ENCODE data around the gene ABCG2. TPM values are rescaled to one million over a fixed set of nuclear protein-coding genes. Genes with fewer than 3 reads are reported as not detected.
"Not testable (repeated sequence)": the region's sequence is repeated elsewhere in the genome, so short reads cannot be mapped to it uniquely, and the experiment has no call there.

The ABCG2 gene
- total RNA-seq, 5 donors from 2014 or later (not counting 1 experiment from before 2014, with no cell fraction given): 0.35 to 1.1 (median 0.44) TPM; not detected in 1

DNA sequence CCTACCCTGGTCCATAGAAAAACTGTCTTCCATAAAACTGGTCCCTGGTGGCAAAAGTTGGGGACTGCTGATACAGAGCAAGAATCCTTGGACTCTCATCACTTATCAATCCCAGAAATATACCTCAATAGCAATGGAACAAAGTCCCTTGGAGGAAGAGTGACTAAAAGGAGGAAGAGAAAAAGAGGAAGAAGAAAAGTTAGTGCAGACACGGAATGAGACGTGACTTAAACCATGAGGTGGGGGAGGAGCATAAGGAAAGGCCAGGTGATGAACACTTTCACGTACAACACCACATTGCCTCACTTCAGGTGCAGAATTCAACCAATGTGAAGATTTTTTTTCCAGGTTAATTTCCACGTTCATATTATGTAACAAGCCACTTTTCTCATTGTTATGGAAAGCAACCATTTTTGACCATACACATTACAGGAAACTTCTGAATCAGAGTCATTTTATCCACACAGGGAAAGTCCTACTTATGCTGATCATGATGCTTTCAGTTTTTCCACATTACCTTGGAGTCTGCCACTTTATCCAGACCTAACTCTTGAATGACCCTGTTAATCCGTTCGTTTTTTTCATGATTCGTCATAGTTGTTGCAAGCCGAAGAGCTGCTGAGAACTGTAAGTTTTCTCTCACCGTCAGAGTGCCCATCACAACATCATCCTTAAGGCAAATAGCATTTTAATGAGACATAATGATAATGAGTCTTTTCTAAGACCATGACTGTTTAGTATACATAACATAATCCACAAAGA lies 27.7 kb downstream of the ABCG2 start:
- WGBS (ENCODE audit: insufficient coverage): 82% methylated on average over 3 of the region's 9 CpGs
- Histone ChIP-seq H3K4me3 (ENCODE audit: control insufficient read depth in 1 of 2, extremely low read depth in 1 of 2, low read length in 1 of 2) (no peak overlapping the region), H3K9me3 (no peaks in the 10 kb centered on the region), H3K36me3 (ENCODE audit: control insufficient read depth in 2 of 2, extremely low read depth in 1 of 2, insufficient read depth in 1 of 2, low read length in 1 of 2) (no peaks in the 10 kb centered on the region), H3K27me3 (replicated peaks in 1 of 2; ENCODE audit: control insufficient read depth in 2 of 2, extremely low read depth in 1 of 2, insufficient read depth in 2 of 2, low read length in 1 of 2) (no peaks in the 10 kb centered on the region), H3K4me1 (ENCODE audit: control insufficient read depth in 1 of 2, extremely low read depth in 1 of 2, insufficient read depth in 2 of 2, low read length in 2 of 2) (no peaks in the 10 kb centered on the region), H3K27ac (ENCODE audit: low read length) (no peak overlapping the region)
- Mint-ChIP-seq H3K27ac (no peak overlapping the region), H3K4me1 (no peaks in the 10 kb centered on the region), H3K27me3 (peaks cover 0 to 2% of the 10 kb centered on the region in 2 donors), H3K9me3 (no peaks in the 10 kb centered on the region), H3K36me3 (no peaks in the 10 kb centered on the region), H3K4me3 (no peak overlapping the region)
- ChIA-PET POLR2A (no interaction called here), CTCF (no interaction called here)
- DNase-seq (no peak), ATAC-seq (replicated peaks in 1 of 4) (no peak)

GRCh38 chr4:88130003-88130402 lies 28.4 kb downstream of the ABCG2 start:
- ChIA-PET POLR2A (no interaction called here), CTCF (no interaction called here)
- H3K27ac Mint-ChIP-seq: no peak overlapping the region
- ATAC-seq (replicated peaks in 1 of 4): no peak
- Histone ChIP-seq H3K27me3 (replicated peaks in 1 of 2; ENCODE audit: control insufficient read depth in 2 of 2, extremely low read depth in 1 of 2, insufficient read depth in 2 of 2, low read length in 1 of 2) (no peaks in the 10 kb centered on the region), H3K4me1 (ENCODE audit: control insufficient read depth in 1 of 2, extremely low read depth in 1 of 2, insufficient read depth in 2 of 2, low read length in 2 of 2) (no peaks in the 10 kb centered on the region), H3K4me3 (ENCODE audit: control insufficient read depth in 1 of 2, extremely low read depth in 1 of 2, low read length in 1 of 2) (no peak overlapping the region), H3K9me3 (no peaks in the 10 kb centered on the region), H3K27ac (ENCODE audit: low read length) (no peak overlapping the region), H3K36me3 (ENCODE audit: control insufficient read depth in 2 of 2, extremely low read depth in 1 of 2, insufficient read depth in 1 of 2, low read length in 1 of 2) (no peaks in the 10 kb centered on the region)
- DNase-seq: no peak
- no peaks in the 10 kb centered on the region for H3K9me3 Mint-ChIP-seq
- no peaks in the 10 kb centered on the region for H3K36me3 Mint-ChIP-seq
- no peak overlapping the region for H3K4me3 Mint-ChIP-seq
- no peaks in the 10 kb centered on the region for H3K4me1 Mint-ChIP-seq
- 100% methylated on average over 2 of the region's 5 CpGs for WGBS (ENCODE audit: insufficient coverage)
- H3K27me3 Mint-ChIP-seq: peaks cover 0 to 2% of the 10 kb centered on the region in 2 donors

- 76% methylated on average over 3 of the region's 5 CpGs for WGBS (ENCODE audit: insufficient coverage)
- not testable (repeated sequence) for H3K27ac ChIP-seq (ENCODE audit: low read length); H3K9me3 ChIP-seq; H3K36me3 ChIP-seq (ENCODE audit: control insufficient read depth in 2 of 2, extremely low read depth in 1 of 2, insufficient read depth in 1 of 2, low read length in 1 of 2); DNase-seq; H3K4me3 ChIP-seq (ENCODE audit: control insufficient read depth in 1 of 2, extremely low read depth in 1 of 2, low read length in 1 of 2); H3K27me3 Mint-ChIP-seq; H3K4me1 Mint-ChIP-seq; ATAC-seq (replicated peaks in 1 of 4); H3K4me3 Mint-ChIP-seq; H3K27ac Mint-ChIP-seq; H3K4me1 ChIP-seq (ENCODE audit: control insufficient read depth in 1 of 2, extremely low read depth in 1 of 2, insufficient read depth in 2 of 2, low read length in 2 of 2); H3K27me3 ChIP-seq (replicated peaks in 1 of 2; ENCODE audit: control insufficient read depth in 2 of 2, extremely low read depth in 1 of 2, insufficient read depth in 2 of 2, low read length in 1 of 2)
- H3K9me3 Mint-ChIP-seq: peaks cover 21 to 30% (median 27%) of the 10 kb centered on the region in 3 donors
- ChIA-PET POLR2A (interaction anchor here in 1 of 2 donors (0.6 kb wide), 1 partner anchor 288 kb away, joined by 3 read pairs; no protein-coding TSS in a partner anchor), CTCF (interaction anchor here in 1 of 2 donors (1.6 kb wide), 1 partner anchor 14 kb away, joined by 4 read pairs; no protein-coding TSS in a partner anchor)
- peaks cover 20% of the 10 kb centered on the region for H3K36me3 Mint-ChIP-seq
Observed at GRCh38 chr4:88122260-88122659, 36.2 kb downstream of the ABCG2 start.

DNA sequence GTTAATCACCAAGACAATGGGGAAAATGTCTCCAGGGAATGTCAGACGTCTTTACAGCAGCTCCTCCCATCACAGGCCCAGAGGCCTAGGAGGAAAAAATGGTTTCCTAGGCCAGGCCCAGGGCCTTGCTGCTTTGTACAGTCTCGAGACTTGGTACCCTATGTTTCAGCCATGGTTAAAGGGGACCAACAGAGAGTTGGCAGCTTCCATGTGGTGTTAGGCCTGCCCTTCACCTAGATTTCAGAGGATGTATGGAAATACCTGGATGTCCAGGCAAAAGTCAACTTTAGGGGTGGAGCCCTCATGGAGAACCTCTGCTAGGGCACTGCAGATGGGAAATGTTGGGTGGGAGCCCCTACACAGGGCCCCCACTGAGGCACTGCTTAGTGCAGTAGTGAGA lies 38.5 kb downstream of the ABCG2 start:
- no peaks in the 10 kb centered on the region for H3K9me3 ChIP-seq
- DNase-seq: no peak
- no peaks in the 10 kb centered on the region for H3K36me3 ChIP-seq (ENCODE audit: control insufficient read depth in 2 of 2, extremely low read depth in 1 of 2, insufficient read depth in 1 of 2, low read length in 1 of 2)
- H3K27ac ChIP-seq (ENCODE audit: low read length): no peak overlapping the region
- no peaks in the 10 kb centered on the region for H3K4me1 ChIP-seq (ENCODE audit: control insufficient read depth in 1 of 2, extremely low read depth in 1 of 2, insufficient read depth in 2 of 2, low read length in 2 of 2)
- ATAC-seq (replicated peaks in 1 of 4): no peak
- H3K36me3 Mint-ChIP-seq: peaks cover 20% of the 10 kb centered on the region
- H3K4me1 Mint-ChIP-seq: no peaks in the 10 kb centered on the region
- H3K27ac Mint-ChIP-seq: no peak overlapping the region
- 72% methylated on average over 2 of the region's 2 CpGs for WGBS (ENCODE audit: insufficient coverage)
- H3K4me3 Mint-ChIP-seq: no peak overlapping the region
- H3K9me3 Mint-ChIP-seq: peaks cover 21 to 30% (median 27%) of the 10 kb centered on the region in 3 donors
- H3K27me3 Mint-ChIP-seq: peaks cover 3 to 8% of the 10 kb centered on the region in 2 donors
- CTCF ChIA-PET: no interaction called here
- H3K4me3 ChIP-seq (ENCODE audit: control insufficient read depth in 1 of 2, extremely low read depth in 1 of 2, low read length in 1 of 2): no peak overlapping the region
- POLR2A ChIA-PET: no interaction called here
- peaks cover 0 to 5% of the 10 kb centered on the region in 2 experiments for H3K27me3 ChIP-seq (replicated peaks in 1 of 2; ENCODE audit: control insufficient read depth in 2 of 2, extremely low read depth in 1 of 2, insufficient read depth in 2 of 2, low read length in 1 of 2)

GRCh38 chr4:88115587-88115986 lies 42.9 kb downstream of the ABCG2 start:
- Histone ChIP-seq H3K4me3 (ENCODE audit: control insufficient read depth in 1 of 2, extremely low read depth in 1 of 2, low read length in 1 of 2) (no peak overlapping the region), H3K27me3 (replicated peaks in 1 of 2; ENCODE audit: control insufficient read depth in 2 of 2, extremely low read depth in 1 of 2, insufficient read depth in 2 of 2, low read length in 1 of 2) (no peaks in the 10 kb centered on the region), H3K36me3 (ENCODE audit: control insufficient read depth in 2 of 2, extremely low read depth in 1 of 2, insufficient read depth in 1 of 2, low read length in 1 of 2) (no peaks in the 10 kb centered on the region), H3K27ac (ENCODE audit: low read length) (no peak overlapping the region), H3K9me3 (no peaks in the 10 kb centered on the region), H3K4me1 (ENCODE audit: control insufficient read depth in 1 of 2, extremely low read depth in 1 of 2, insufficient read depth in 2 of 2, low read length in 2 of 2) (no peaks in the 10 kb centered on the region)
- DNase-seq (no peak), ATAC-seq (replicated peaks in 1 of 4) (no peak)
- no peak overlapping the region for H3K27ac Mint-ChIP-seq
- H3K27me3 Mint-ChIP-seq: no peaks in the 10 kb centered on the region
- no peak overlapping the region for H3K4me3 Mint-ChIP-seq
- no peaks in the 10 kb centered on the region for H3K4me1 Mint-ChIP-seq
- POLR2A ChIA-PET: no interaction called here
- CTCF ChIA-PET: no interaction called here
- WGBS (ENCODE audit: insufficient coverage): 71% methylated on average over 3 of the region's 5 CpGs
- peaks cover 10 to 20% (median 18%) of the 10 kb centered on the region in 3 donors for H3K9me3 Mint-ChIP-seq
- H3K36me3 Mint-ChIP-seq: peaks cover 12% of the 10 kb centered on the region

DNA sequence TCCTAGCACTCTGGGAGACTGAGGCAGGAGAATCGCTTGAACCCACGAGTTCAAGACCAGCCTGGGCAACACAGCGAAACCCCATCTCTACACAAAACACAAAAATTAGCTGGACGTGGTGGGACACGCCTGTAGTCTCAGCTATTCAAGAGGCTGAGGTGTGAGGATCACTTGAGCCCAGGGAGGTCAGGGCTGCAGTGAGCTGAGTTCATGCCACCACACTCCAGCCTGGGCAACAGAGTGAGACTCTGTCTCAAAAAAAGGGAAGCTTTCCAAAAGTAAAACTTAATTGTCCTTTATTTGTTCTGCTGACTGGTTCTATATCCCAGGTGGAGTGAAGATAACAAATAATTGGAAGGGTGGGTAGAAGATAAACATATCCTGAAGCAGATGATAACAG lies 45.6 kb downstream of the ABCG2 start:
- ATAC-seq (replicated peaks in 1 of 4) (no peak), DNase-seq (no peak)
- POLR2A ChIA-PET: no interaction called here
- Mint-ChIP-seq H3K4me3 (no peak overlapping the region), H3K36me3 (no peaks in the 10 kb centered on the region), H3K27me3 (no peaks in the 10 kb centered on the region), H3K4me1 (no peaks in the 10 kb centered on the region), H3K27ac (no peak overlapping the region), H3K9me3 (no peaks in the 10 kb centered on the region)
- WGBS (ENCODE audit: insufficient coverage): 100% methylated on average over 1 of the region's 5 CpGs
- Histone ChIP-seq H3K9me3 (no peaks in the 10 kb centered on the region), H3K27me3 (replicated peaks in 1 of 2; ENCODE audit: control insufficient read depth in 2 of 2, extremely low read depth in 1 of 2, insufficient read depth in 2 of 2, low read length in 1 of 2) (no peaks in the 10 kb centered on the region), H3K4me3 (ENCODE audit: control insufficient read depth in 1 of 2, extremely low read depth in 1 of 2, low read length in 1 of 2) (no peak overlapping the region), H3K27ac (ENCODE audit: low read length) (no peak overlapping the region), H3K36me3 (ENCODE audit: control insufficient read depth in 2 of 2, extremely low read depth in 1 of 2, insufficient read depth in 1 of 2, low read length in 1 of 2) (no peaks in the 10 kb centered on the region), H3K4me1 (ENCODE audit: control insufficient read depth in 1 of 2, extremely low read depth in 1 of 2, insufficient read depth in 2 of 2, low read length in 2 of 2) (no peaks in the 10 kb centered on the region)
- CTCF ChIA-PET: no interaction called here
